Kidney (tissue), 14 donors: ENCODE data around the gene ILK. TPM values are rescaled to one million over a fixed set of nuclear protein-coding genes. Genes with fewer than 3 reads are reported as not detected.

Source experiments
- DNase-seq, 5 donors: peaks; one replicate each; pipeline ENCODE4 v3.0.0-alpha.2; 2013 to 2020
- FAIRE-seq: peaks from 2 replicates; lab custom pipeline; 2012; peaks lifted over from hg19 to GRCh38; lab: Jason Lieb, UNC
- H3K27ac ChIP-seq, 2 donors: one replicate each; pipeline ENCODE4 v1.7.0; 2013; ENCODE audit warnings: low read depth in 2 of 2, low read length in 2 of 2, inconsistent platforms in 1 of 2
- H3K27me3 ChIP-seq: one replicate; pipeline ENCODE4 v1.7.1; 2013; ENCODE audit warnings: low read length, inconsistent platforms; ENCODE audit not compliant: control insufficient read depth, insufficient read depth
- H3K36me3 ChIP-seq, 3 donors: one replicate each; pipeline versions ENCODE4 v1.7.0 to v1.7.1; 2013; ENCODE audit warnings: low read length in 3 of 3, control low read depth in 1 of 3, inconsistent platforms in 1 of 3; ENCODE audit not compliant: insufficient read depth in 3 of 3, control insufficient read depth in 2 of 3
- H3K4me1 ChIP-seq, 3 donors: one replicate each; pipeline versions ENCODE4 v1.7.0 to v1.7.1; 2013; ENCODE audit warnings: low read length in 3 of 3, inconsistent platforms in 1 of 3, low read depth in 1 of 3; ENCODE audit not compliant: control insufficient read depth in 2 of 3, insufficient read depth in 2 of 3
- H3K4me3 ChIP-seq, 3 donors: one replicate each; pipeline versions ENCODE4 v1.7.0 to v1.8.1; 2013; ENCODE audit warnings: low read length in 3 of 3, control low read depth in 1 of 3, inconsistent platforms in 1 of 3
- H3K9ac ChIP-seq, 3 donors: one replicate each; pipeline versions ENCODE4 v1.7.0 to v1.7.1; 2013; ENCODE audit warnings: low read length in 3 of 3, control low read depth in 1 of 3, inconsistent platforms in 1 of 3
- H3K9me3 ChIP-seq, 3 donors: one replicate each; pipeline versions ENCODE4 v1.7.0 to v1.7.1; 2013; ENCODE audit warnings: low read length in 3 of 3, control low read depth in 1 of 3, inconsistent platforms in 1 of 3; ENCODE audit not compliant: control insufficient read depth in 2 of 3, insufficient read depth in 1 of 3
- intact Hi-C: fragments of 100-400 bp; cut with DNase I; formaldehyde crosslinking; loops from one replicate; pipeline ENCODE4 v1.11.1; 2022
- polyA plus RNA-seq: library from polyadenylated mRNA; stranded (reverse); fragments of 350-450 nt; fragmentation: Illumina TruSeq; extraction: RNeasy Lipid Tissue Mini Kit (QIAGEN cat#74804); gene quantifications from one replicate; pipeline ENCODE4 v1.2.3, GENCODE V29; 2014; ENCODE audit warnings: low read depth, low replicate concordance; ENCODE audit not compliant: insufficient read depth
- total RNA-seq: library from RNA; stranded (reverse); fragmentation: NEBNext Ultra II Directional; extraction: Animal tissue kit (Norgen Biotek cat#: 25700); gene quantifications from one replicate; pipeline ENCODE4 v1.2.1, GENCODE V29; 2021
- TF ChIP-seq, protein P1 (sequence below): IDR thresholded peaks from 3 replicates; pipeline ENCODE4 v1.5.1; 2012; ENCODE audit warnings: mild to moderate bottlenecking, moderate library complexity, borderline replicate concordance; ENCODE audit not compliant: insufficient read depth; ENCODE audit errors: extremely low read depth
- donor health status: control.
- donor health status: control.
- donor health status: control.
- donor health status: control.
- donor health status: control.
- donor health status: DM: yes; HTN: yes; CAD: no.
- donor health status: Normal renal cell carcinoma (clear cell type).

Gene ILK
- total and polyA plus RNA-seq, 2 donors from 2014 or later, result 149 to 170 TPM

GRCh38 chr11:6650104-6650503, 46.5 kb downstream of the ILK start:
- Histone ChIP-seq H3K4me3 (no peak overlapping the region), H3K4me1 (peaks cover 0 to 18% (median 0%) of the 10 kb centered on the region in 3 donors), H3K27me3 (no peaks in the 10 kb centered on the region), H3K36me3 (no peaks in the 10 kb centered on the region), H3K9ac (no peak overlapping the region), H3K9me3 (no peaks in the 10 kb centered on the region), H3K27ac (no peak overlapping the region)
- DNase-seq (no peak), FAIRE-seq (no peak)
- TF ChIP-seq, protein P1, sequence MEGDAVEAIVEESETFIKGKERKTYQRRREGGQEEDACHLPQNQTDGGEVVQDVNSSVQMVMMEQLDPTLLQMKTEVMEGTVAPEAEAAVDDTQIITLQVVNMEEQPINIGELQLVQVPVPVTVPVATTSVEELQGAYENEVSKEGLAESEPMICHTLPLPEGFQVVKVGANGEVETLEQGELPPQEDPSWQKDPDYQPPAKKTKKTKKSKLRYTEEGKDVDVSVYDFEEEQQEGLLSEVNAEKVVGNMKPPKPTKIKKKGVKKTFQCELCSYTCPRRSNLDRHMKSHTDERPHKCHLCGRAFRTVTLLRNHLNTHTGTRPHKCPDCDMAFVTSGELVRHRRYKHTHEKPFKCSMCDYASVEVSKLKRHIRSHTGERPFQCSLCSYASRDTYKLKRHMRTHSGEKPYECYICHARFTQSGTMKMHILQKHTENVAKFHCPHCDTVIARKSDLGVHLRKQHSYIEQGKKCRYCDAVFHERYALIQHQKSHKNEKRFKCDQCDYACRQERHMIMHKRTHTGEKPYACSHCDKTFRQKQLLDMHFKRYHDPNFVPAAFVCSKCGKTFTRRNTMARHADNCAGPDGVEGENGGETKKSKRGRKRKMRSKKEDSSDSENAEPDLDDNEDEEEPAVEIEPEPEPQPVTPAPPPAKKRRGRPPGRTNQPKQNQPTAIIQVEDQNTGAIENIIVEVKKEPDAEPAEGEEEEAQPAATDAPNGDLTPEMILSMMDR, result no peak
- intact Hi-C loops, result no loop called here

GRCh38 chr11:6650980-6651379, 47.4 kb downstream of the ILK start:
- Histone ChIP-seq H3K9ac (no peak overlapping the region), H3K27me3 (no peaks in the 10 kb centered on the region), H3K27ac (no peak overlapping the region), H3K36me3 (no peaks in the 10 kb centered on the region), H3K4me1 (peaks cover 0 to 13% (median 0%) of the 10 kb centered on the region in 3 donors), H3K4me3 (no peak overlapping the region), H3K9me3 (no peaks in the 10 kb centered on the region)
- TF ChIP-seq, protein P1, result no peak
- FAIRE-seq (no peak), DNase-seq (no peak)
- intact Hi-C loops, result no loop called here

GRCh38 chr11:6652182-6652581, 48.6 kb downstream of the ILK start:
- Histone ChIP-seq H3K27me3 (no peaks in the 10 kb centered on the region), H3K9me3 (no peaks in the 10 kb centered on the region), H3K9ac (no peak overlapping the region), H3K27ac (no peak overlapping the region), H3K4me3 (no peak overlapping the region), H3K4me1 (peaks cover 0 to 7% (median 0%) of the 10 kb centered on the region in 3 donors), H3K36me3 (no peaks in the 10 kb centered on the region)
- FAIRE-seq, result no peak
- intact Hi-C loops, result no loop called here
- DNase-seq, result no peak
- TF ChIP-seq, protein P1, result no peak

DNA sequence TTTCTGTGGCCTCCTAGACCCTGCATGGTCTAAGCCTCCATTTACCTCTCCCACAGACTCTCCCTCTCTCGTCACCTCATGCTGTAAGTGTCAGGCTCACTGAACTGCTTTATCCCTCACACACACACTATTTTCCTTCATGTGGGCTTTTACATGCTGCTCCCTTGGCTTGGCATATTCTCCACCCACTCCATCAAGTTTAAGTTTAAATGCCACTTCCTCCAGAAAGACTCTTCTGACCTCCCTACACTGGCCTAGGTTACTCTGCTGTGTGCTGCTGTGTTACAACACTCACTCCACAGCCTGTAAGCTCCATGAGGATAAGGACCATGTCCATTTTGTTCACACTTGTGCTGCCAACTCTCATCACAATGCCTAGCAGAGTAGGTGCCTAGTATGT, 49.5 kb downstream of the ILK start:
- H3K4me1 ChIP-seq, result peaks cover 0 to 3% (median 0%) of the 10 kb centered on the region in 3 donors
- DNase-seq, result no peak
- H3K36me3 ChIP-seq, result no peaks in the 10 kb centered on the region
- no peaks in the 10 kb centered on the region for H3K9me3 ChIP-seq
- H3K27me3 ChIP-seq, result no peaks in the 10 kb centered on the region
- intact Hi-C loops, result no loop called here
- FAIRE-seq, result no peak
- no peak overlapping the region for H3K9ac ChIP-seq
- TF ChIP-seq, protein P1, result no peak
- H3K27ac ChIP-seq, result no peak overlapping the region
- H3K4me3 ChIP-seq, result no peak overlapping the region
